Right kidney (tissue), 1 donor: ENCODE results near the gene NLRP3.
"Not testable (repeated sequence)": the region's sequence is repeated elsewhere in the genome, so short reads cannot be mapped to it uniquely, and the experiment has no call there.

Source experiments
- DNase-seq: peaks from one replicate; pipeline ENCODE4 v3.0.0-alpha.2; 2016

NLRP3 gene

DNA sequence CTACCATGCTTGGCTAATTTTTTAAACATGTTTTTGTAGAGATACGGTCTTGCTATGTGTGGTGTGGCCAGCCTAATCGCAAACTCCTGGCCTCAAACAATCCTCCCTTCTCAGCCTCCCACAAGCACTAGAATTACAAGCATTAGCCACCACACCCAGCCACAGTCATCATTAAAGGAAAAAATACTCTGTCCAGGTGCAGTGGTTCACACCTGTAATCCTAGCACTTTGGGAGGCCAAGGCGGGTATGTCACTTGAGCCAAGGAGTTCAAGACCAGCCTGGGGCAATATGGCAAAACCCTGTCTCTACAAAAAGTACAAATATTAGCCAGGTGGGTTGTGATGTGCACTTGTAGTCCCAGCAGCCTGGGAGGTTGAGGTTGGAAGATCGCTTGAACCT lies 25.0 kb upstream of the NLRP3 start:
- DNase-seq = no peak

DNA sequence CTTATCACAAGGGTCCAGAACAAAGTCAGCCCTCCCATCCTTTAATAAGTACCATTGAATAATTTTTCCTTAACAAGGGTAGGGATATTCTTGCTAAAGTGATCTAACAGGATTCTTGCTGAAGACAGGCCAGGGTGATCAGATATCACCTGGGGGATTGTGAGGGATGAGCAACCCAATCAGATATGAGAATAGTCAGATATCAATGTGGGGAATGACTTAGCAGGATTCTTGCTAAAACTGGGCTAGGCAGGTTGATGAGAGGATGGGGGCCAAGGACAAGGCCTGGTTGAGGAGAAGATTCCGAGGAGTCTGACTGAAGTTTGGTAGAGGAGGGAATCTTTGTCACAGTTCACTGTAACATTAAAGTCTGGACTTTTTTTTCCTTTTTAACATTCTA lies 23.9 kb upstream of the NLRP3 start:
- no peak for DNase-seq

DNA sequence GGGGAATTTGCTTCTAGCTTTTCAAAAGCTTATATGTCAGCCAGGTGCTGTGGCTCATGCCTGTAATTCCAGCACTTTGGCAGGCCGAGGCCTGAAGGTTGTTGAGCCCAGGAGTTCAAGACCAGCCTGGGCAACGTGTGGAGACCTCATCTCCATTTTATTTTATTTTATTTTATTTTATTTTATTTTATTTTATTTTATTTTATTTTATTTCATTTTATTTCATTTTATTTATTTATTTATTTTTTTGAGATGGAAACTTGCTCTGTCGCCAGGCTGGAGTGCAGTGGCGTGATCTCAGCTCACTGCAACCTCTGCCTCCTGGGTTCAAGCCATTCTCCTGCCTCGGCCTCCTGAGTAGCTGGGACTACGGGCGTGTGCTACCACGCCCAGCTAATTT lies 20.9 kb upstream of the NLRP3 start:
- not testable (repeated sequence) for DNase-seq

DNA sequence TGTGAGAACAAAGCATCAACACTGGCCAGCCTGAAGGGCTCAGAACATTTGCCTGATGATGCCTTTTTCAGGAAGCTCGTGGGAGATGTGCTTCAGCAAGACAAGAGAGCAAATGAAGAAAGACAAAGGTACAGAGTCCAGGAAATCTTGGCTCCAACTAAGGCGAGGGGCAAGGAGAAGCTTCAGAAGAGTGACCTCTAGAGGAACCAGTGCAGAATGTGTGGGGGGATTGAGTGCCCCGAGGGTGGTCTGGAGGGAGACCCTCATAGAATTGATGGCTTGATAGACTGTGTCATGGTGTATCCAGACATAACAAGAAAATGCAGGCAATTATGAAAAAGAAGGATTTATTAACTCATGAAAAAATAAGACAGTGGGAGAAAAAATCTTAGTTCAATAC lies 15.3 kb upstream of the NLRP3 start:
- DNase-seq = no peak

DNA sequence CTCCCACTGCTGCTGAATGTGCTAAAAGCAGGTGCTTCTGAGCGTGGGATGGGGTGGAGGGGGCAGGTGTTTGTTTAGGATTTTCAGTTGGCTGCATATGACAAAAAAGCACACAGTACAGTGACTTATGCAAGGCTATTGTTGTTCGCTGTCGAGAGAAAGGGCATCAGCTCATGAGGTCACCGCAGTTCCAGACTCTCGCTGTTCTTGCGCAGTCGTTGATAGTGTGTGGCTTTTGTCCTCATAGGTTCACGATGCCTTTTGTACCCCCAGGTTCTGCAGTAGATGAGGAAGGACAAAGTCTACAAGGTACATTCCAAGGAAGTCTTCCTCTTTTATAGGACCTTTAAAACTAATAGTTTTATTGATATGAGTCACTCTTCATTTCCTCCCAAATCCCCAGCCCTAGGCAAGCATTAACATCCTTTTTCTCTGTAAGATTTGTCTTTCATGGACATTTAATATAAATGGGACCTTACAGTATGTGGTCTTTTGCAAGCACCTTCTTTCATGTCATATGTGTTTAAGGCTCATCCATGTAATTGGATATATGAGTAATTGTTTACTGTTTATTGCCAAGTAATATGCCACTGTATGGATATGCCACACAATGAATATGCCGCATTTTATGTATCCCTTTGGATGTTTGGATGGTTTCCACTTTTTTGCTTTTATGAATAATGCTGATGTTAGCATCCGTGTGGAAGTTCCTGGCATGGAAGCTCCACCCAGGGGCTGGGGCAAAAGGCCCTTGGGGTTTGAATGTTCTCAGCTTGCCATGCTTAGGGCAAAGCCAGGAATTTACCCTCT lies 14.5 kb upstream of the NLRP3 start:
- no peak for DNase-seq

DNA sequence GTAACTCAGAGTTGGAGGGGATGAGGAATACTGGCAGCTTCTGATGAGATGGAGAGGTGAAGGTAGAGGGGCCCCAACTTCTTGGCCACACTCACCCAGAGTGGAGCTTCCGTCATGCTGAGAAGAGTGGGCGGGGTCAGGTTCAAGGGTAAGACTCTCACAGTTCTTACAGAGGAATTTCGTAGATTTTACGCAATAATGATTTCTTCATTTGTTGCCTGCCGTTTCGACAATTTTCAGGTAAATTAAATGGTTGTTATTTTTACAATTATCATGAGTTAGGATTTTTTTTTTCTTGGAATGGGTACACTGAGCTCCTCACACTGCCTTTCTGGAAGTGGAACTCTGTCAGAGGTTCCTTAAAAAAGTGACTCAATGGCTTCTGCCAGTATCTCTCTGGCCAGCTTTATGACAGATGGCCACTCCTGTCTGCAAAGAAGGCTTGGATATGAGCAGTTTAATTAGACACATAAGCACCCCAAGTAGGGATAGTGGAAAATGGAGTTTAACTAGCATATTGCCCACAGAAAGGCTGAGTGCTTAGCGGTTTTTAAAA lies 13.8 kb upstream of the NLRP3 start:
- DNase-seq = no peak

DNA sequence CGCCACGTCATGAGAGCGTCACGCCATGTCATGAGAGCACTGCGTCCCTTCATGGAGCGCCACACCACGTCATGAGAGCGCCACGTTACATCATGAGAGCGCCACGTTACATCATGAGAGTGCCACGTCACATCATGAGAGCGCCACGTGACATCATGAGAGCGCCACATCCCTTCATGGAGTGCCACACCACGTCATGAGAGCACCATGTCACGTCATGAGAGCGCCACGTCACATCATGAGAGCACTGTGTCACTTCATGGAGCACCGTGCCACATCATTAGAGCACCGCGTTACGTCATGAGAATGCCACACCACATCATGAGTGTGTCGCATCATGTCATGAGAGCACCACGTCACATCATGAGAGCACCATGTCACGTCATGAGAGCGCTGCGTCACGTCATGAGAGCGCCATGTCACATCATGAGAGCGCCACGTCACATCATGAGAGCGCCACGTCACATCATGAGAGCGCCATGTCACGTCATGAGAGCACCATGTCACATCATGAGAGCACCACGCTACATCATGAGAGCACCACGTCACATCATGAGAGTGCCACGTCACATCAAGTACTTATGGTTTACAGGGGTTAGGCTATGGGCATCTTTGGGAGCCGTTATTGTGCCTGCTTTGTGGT lies 9.8 kb upstream of the NLRP3 start:
- no peak for DNase-seq

DNA sequence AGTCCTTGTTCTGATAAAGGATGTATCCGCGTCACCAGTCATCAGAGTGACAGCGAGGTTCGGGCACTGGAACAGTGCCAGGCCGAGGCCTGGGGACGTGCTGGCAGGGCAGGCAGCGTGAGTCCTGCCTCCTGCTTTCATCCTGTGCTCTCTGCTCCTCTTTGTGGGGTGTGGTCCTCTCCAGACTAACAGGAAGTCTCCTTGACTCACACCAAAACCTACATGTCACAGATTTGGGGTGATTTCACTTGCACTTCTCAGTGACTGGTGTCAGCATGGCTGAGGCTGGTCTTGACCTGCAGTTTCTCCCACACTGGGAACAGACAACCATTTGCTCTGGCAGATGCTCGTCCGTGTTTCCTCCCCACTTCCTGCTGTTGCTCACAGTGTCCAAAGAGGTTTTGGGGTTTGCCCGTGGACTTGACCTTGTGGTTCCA lies 8.8 kb upstream of the NLRP3 start:
- DNase-seq = no peak

DNA sequence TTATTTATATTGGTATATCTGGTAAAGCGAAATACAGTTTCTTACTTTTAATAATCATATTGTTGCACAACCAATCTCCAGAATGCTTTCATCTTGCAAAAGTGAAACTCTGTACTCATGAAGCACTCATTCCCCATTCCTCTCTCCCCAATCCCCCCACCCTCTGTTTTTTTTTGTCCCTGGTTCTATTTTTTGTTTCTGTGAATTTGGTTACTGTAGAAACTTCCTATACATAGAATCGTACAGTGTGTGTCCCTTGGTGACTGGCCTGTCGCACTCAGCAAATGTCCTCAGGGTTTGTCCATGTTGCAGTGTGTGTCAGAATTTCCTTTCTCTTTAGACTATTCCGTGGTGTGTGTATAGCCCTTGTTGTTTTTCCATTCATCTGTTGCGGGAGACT lies 7.9 kb upstream of the NLRP3 start:
- DNase-seq = no peak

DNA sequence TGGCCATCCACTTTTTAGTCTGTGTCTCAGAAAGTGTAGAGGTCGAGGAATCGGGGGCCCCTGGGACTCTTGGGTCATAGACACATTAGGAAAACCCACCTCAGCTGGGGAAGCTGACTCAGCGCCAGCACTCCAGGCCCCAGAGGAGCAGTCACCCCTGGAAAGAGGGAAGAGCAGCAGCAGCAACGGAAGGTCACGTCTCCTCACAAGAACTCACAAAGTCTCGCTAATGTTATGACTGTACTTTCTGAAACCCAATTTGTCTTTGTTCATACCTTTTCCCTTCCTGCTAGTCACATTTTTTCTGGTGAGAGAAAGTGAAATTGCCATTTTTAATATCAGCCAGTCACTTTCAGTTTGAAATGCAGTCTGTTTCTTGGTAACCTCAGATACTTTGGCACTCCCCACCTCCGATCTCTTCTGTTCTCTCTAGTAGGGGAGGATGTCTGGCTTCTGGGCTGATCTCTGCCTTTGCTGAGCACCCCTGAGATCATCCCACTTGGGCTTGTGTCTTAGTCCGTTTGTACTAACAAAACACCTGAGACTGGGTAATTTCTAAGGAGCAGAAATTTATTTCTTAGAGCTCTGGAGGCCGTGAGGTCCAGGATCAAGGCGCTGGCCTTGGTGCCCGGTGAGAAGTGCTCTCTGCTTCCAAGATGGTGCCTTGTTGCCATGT lies 6.0 kb upstream of the NLRP3 start:
- DNase-seq = no peak

DNA sequence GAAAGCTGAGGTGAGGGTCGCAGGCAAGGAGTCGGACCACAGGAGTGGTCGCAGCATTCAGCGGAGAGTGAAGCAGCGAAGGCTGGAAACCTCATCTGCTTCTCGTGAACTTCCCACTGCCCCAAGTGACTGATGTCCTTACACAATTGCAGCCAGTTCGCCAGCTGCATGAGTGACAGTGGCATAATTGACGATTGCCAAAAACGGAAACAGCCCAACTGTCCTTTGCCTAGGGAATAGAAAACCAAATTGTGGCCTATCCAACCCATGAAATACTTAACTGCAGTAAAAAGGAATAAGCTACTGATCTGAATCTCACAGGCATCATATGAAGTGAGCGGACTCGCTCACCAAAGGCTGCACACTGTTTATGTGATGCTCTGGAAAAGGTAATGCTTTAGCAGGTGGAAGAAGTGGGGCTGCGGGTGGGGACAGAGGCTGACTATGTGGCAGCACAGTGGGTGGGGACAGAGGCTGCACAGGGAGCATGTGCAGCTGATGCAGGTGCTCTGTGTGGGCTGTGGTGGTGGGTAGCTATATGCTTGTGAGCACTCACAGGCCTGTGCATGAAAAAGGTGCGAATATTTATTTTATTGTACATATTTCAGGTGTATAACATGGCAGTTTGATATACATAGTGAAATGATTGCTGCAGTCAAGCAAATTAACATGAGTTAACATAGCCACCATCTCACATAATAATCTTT lies 4.2 kb upstream of the NLRP3 start:
- no peak for DNase-seq

DNA sequence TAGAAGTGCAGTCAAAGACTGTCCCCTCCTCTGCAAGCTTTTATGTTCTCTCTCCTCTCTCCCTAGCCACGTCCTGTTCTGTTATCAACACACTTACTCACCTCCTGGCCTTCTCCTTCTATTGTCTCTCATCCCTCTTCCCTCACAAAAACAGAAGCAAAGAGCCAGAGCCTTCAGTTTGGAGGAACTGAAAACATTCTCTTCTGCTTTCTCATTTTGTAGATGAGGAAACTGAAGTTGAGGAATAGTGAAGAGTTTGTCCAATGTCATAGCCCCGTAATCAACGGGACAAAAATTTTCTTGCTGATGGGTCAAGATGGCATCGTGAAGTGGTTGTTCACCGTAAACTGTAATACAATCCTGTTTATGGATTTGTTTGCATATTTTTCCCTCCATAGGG lies 1.9 kb downstream of the NLRP3 start:
- DNase-seq = no peak

DNA sequence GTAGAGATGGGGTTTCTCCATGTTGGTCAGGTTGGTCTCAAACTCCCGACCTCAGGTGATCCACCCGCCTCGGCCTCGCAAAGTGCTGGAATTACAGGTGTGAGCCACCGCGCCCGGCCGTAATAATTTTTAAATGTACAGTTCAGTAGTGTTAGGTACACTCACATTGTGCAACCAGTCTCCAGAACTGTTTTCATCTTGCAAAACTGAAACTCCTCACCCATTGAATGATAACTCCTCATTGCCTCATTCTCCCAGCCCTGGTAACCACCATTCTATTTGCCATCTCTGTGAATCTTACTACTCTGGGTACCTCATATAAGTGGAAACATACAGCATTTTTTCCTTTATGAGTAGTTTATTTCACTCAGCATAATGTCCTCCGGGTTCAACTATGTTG lies 3.4 kb downstream of the NLRP3 start:
- DNase-seq = no peak

DNA sequence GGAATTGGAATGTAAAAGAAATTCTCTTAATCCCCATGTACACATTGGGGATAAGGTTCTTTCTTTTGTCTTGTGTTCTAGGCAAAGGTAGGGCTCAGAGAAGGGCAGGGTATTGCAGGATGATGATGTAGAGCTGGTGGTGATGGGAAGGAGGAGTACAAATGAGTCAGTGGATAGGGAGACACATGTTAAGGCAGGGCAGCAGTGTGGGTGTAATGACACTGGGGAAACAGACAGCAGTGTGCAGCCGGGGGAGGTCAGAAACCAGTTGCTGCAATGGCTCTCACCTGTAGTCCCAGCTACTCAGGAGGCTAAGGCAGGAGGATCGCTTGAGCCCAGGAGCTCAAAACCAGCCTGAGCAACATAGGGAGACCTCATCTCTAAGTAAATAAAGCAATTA lies 5.1 kb downstream of the NLRP3 start:
- DNase-seq = no peak

DNA sequence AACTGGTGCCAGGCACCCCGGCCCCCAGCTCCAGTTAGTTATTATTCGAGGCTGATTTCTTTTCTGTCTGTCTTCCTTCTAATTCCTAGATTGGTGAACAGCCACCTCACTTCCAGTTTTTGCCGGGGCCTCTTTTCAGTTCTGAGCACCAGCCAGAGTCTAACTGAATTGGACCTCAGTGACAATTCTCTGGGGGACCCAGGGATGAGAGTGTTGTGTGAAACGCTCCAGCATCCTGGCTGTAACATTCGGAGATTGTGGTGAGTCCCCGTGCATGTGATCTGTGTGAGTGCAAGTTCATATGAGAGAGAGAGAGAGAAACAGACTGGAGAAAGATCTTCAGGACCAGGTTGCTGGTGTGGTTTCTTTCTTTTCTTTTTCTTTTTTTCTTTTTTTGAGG lies 13.5 kb downstream of the NLRP3 start:
- no peak for DNase-seq

DNA sequence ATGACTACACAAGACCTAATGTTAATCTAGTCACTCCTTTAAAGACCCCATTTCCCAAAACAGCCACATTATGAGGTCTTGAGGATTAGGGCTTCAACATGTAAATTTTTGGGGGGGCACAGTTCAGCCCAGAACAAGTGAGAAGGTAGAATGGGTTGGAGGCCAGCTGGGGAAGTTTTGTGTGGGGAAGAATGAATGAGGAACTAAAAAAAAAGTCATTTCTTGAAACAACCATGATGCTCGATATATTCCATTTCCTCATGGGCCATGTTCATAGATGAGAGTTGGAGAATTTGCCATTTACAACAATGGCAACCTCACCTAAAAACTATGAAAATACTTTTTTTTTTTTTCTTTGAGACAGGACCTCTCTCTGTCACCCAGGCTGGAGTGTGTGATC lies 14.5 kb downstream of the NLRP3 start:
- DNase-seq = no peak

DNA sequence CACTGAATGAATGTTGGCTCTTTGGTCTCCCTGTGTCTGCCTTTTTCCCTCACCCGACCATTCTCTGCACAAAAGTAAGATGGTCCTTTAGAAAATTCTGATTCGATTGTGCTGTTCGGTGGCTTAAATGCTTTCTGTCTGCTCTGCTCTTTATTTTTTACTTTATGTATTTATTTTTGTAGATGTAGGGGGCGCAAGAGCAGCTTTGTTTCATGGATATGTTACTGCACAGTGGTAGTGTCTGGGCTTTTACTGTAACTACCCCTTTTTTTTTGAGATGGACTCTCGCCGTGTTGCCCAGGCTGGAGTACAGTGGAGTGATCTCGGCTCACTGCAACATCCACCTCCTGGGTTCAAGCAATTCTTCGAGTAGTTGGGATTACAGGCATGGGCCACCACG lies 15.7 kb downstream of the NLRP3 start:
- DNase-seq = no peak

DNA sequence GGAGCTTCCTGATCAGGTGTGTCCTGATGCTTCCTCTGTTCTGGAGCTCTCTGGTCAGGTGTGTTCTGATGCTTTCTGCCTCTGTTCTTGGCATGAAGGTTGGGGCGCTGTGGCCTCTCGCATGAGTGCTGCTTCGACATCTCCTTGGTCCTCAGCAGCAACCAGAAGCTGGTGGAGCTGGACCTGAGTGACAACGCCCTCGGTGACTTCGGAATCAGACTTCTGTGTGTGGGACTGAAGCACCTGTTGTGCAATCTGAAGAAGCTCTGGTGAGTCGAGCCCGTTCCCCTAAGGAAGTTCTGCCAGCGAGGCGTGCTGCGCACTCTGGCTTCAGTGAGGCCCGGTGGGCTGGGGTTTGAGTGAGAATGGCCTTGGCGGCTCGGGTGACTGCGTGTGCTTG lies 18.0 kb downstream of the NLRP3 start:
- DNase-seq = no peak

DNA sequence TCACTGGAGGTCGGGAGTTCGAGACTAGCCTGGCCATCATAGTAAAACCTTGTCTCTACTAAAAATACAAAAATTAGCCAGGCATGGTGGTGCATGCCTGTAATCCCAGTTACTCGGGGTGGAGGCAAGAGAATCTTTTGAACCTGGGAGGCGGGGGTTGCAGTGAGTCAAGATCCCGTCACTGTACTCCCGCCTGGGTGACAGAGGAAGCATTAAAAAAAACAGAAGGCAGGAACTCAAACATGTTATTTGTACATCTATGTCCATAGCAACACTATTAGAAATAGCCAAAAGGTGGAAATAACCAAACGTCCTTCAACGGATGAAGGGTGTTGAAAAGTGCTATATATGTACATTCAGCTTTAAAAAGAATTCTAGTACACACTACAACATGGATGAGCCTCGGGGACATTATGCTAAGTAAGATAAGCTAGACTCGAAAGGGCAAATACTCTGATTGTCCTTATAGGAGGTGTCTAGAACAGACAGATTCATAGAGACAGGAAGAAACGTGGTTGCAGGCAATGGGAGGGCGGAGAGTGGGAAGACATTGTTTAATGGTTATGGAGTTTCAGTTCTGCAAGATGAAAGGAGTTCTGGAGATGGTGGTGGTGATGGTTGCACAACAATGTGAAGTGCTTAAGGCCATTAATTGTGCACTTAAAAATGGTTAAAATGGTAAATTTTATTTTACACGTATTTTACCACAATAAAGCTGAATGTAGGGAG lies 19.2 kb downstream of the NLRP3 start:
- no peak for DNase-seq

DNA sequence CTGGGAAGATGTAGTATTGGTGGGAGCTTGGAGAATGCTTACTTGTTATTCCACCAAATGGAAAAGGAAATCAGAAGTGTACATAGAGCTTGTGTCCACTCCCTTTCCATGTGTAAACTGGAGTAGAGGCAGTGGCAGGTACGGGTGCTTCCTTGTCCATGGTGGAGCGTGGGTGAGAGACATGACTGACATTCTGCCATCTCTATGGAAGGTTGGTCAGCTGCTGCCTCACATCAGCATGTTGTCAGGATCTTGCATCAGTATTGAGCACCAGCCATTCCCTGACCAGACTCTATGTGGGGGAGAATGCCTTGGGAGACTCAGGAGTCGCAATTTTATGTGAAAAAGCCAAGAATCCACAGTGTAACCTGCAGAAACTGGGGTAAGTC lies 19.8 kb downstream of the NLRP3 start:
- no peak for DNase-seq

DNA sequence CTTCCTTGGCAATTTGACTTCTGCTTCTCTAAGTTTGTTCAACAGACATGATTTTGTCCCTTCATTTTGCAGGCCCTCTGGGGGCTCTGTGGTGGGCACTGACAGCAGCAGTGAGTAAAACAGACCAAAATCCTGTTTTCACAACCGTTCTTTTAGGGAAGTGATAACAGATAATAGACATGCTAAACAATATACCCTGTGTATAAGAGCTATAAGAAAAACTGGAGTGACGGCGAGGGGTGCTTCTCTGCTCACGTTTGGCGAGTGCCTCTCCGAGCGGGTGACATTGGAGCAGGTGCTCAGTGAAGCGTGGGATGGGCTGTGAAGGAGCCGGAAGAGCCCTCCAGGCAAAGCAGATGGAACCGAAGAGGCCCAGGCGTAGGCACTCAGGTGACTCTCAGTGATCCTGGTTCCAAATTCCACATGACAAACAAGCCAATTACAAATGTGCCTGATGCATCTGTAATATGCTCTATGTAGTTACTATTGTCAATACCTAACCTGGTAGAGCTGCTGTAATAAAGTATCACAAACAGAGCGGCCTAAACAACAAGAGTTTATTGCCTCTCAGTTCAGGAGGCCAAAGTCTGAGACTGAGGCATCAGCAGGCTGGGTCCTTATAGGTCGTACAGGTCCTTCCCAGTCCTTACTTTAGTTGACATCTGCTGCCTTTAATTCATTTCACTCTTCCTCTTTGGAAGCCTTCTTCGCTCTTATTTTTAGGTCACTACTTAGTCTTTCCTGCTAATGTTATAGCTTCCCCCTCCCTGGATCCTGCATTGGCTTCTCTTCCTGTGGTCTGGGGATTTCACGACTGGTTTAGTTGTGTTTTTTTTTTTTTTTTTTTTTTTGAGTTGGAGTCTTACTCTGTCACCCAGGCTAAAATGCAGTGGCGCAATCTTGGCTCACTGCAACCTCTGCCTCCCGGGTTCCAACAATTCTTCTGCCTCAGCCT lies 21.9 kb downstream of the NLRP3 start:
- no peak for DNase-seq
